AG09309 (cell line): Measurements from ENCODE around the gene XPNPEP2.

Experiments
- DNase-seq: peaks from one replicate; pipeline ENCODE4 v3.0.0-alpha.2; 2010; ENCODE audit warnings: low read depth
- H3K4me3 ChIP-seq: 2 replicates; pipeline ENCODE4 v1.5.1; 2011; ENCODE audit warnings: mild to moderate bottlenecking, low read depth, low read length, moderate library complexity; ENCODE audit not compliant: control insufficient read depth
- CTCF ChIP-seq: IDR thresholded peaks from 2 replicates; pipeline ENCODE4 v1.5.1; 2011; ENCODE audit warnings: mild to moderate bottlenecking, low read depth, low read length, inconsistent platforms; ENCODE audit not compliant: insufficient read depth, control insufficient read depth; ENCODE audit errors: missing control alignments

Gene XPNPEP2

GRCh38 chrX:129738466-129739308 lies at the start of gene XPNPEP2:
Gene XPNPEP2 (plus strand): TSS chrX:129738979. CDS start chrX:129739214, 235 bp downstream.
- no peak for TF ChIP-seq CTCF
- no peak for DNase-seq

GRCh38 chrX:129689796-129690195 lies 49.0 kb upstream of the XPNPEP2 start:
- no peak overlapping the region for H3K4me3 ChIP-seq
- TF ChIP-seq CTCF = no peak
- DNase-seq = no peak

More at GRCh38 chrX:129738466-129739308, at the start of gene XPNPEP2:
- H3K4me3 ChIP-seq = no peak within 1 kb of the TSS

- DNase-seq = no peak
- TF ChIP-seq CTCF = no peak
- H3K4me3 ChIP-seq = no peak overlapping the region
Observed at GRCh38 chrX:129690435-129690834, 48.3 kb upstream of the XPNPEP2 start.

- no peak for TF ChIP-seq CTCF
- no peak overlapping the region for H3K4me3 ChIP-seq
- DNase-seq = no peak
Observed at GRCh38 chrX:129693354-129693753, 45.4 kb upstream of the XPNPEP2 start.

- no peak for DNase-seq
- H3K4me3 ChIP-seq = no peak overlapping the region
- TF ChIP-seq CTCF = no peak
Observed at GRCh38 chrX:129694805-129695204, 44.0 kb upstream of the XPNPEP2 start.

- TF ChIP-seq CTCF = no peak
- DNase-seq = no peak
- no peak overlapping the region for H3K4me3 ChIP-seq
Observed at GRCh38 chrX:129695535-129695934, 43.2 kb upstream of the XPNPEP2 start.

- DNase-seq = no peak
- TF ChIP-seq CTCF = no peak
- no peak overlapping the region for H3K4me3 ChIP-seq
Observed at GRCh38 chrX:129695937-129696336, 42.8 kb upstream of the XPNPEP2 start.
